ENCODE results near the gene PLCB2.

The PLCB2 gene

GRCh38 chr15:40302288-40302886, 5.3 kb downstream of the PLCB2 start:
- DNase-seq (ENCODE audit: low spot score) = no peak

DNA sequence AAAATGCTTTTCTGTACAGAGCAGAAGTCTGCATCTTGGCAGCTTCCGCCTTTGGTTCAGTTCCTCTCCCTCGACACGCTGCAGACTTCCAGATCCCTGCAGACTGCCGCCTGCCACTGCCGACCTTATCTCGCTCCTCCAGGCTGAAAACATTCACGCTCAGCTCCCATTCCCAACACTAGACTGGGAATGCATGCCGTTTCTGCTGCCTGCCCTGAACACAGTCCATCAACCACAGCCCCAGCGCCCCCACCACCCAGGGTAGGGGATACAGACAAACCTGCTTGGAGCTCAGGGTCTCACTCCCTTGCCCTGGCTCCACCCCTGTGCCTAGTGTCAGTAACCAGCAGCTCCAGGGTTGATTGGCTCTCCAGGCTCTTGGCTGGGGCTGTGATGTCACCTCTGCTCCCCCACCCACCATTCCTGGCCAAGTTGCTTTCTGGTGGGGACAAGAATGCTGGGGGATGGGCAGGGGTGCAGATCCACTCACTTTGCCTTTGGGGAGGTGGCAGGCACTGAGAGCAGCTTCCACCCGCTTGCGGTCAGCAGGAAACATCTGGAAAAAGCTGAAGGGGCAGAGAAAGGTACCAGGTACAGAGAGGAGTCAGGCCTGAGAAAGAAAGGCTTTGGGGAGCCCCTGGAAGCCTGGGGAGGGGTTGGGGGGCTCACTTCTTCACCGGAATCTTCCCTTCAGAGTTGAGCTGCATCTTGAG, 6.1 kb downstream of the PLCB2 start:
- no peak for DNase-seq (ENCODE audit: low spot score)

GRCh38 chr15:40300771-40301170, 7.0 kb downstream of the PLCB2 start:
- no peak for DNase-seq (ENCODE audit: low spot score)

DNA sequence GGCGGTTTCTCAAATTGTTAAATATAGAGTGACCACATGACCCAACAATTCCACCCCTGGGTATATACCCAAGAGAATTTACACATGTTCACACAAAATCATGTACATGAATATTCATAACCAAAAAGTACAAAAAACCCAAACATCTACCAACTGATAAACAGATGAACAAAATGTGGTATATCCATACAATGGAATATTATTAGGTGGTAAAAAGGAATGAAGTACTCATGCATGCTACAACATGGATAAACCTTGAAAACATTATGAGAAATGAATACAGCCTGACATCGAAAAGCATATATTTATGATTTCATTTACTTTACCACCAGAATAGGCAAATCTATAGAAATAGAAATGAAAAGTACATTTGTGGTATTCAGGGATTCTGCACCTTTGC, 7.4 kb downstream of the PLCB2 start:
- no peak for DNase-seq (ENCODE audit: low spot score)

GRCh38 chr15:40298216-40298935, 9.4 kb downstream of the PLCB2 start:
- DNase-seq (ENCODE audit: low spot score) = no peak

GRCh38 chr15:40297356-40297755, 10.4 kb downstream of the PLCB2 start:
- no peak for DNase-seq (ENCODE audit: low spot score)

DNA sequence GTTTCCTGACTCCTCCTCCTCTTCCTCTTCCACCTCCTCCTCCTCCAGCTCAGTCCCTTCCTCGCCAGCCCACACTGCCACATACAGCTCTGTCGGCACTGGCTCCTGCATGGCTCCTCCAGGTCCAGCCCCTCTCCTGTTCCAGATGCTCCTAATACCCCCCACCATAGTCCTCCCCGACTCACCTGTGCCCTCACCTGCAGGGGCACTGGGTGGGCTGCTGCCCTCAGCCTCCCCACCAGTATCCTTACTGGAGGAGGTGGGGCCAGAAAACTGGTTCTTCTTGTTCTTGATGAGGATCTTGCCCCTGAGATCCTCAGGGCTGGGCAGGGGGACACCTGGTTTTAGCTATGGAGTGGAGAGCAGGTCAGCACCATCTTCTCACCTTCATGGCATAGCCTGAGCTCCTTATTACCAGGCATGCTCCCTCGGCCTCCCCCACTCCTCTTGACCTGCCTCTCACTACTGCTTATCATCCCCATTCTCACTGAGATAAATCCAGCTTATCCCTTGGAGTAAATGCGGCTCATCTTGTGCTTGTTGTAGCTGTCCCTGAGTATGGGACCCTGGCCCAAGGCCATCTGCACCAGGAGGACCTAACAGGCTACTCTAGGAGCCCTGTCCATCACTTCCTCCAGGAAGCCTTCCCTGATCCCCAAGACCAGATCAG, 11.0 kb downstream of the PLCB2 start:
- DNase-seq (ENCODE audit: low spot score) = no peak

DNA sequence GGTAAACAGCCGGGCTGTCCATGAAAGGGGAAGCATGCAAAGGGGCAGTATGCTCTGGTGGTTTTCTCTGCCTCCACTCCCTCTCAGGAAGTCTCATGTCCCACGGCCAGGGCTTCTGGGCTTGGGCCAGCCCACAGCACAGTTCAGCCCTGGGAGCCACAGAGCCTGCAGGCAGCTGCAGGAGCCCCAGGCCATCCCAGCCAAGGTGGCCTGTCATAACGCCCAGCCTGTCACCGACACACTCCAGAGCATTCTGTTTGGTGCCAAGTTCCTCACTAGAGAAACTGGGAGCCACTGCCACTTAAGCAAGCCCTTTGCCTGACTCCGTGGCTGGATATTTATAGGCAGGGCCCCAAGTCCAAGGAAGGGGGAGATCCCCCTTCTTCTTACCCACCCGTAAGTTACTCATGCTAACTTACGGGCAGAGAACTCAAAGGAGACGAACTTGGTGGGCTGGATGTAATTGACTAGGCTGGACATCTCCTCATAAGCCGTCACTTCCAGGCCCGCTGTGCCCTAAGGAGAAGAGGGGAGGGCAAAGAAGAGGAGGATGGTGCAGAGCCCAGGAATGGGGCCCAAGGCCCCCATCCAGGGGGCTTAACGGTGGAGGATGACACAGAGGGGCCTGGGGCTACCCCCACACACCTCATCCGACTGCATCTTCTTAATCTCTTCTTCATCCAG, 11.7 kb downstream of the PLCB2 start:
- DNase-seq (ENCODE audit: low spot score) = peak; percentile 43

DNA sequence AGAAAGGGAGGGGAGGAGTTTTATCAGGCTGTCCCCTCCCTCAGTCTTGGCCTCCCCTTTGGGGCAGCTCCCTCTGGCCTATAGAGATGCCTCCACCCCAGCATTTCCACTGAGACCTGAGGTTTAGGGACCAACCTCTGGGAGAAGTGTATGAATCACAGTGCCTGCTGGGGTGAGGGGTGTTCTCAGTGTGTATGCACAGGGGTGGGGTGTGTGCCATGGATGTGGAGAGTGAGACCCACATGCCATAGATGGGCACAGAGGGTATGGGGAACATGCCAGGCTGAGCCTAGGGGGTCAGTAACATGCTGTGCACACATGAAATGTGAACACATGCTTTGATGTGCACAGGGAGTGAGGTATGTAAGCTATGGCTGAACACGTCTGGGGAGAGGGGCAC, 12.4 kb downstream of the PLCB2 start:
- no peak for DNase-seq (ENCODE audit: low spot score)

DNA sequence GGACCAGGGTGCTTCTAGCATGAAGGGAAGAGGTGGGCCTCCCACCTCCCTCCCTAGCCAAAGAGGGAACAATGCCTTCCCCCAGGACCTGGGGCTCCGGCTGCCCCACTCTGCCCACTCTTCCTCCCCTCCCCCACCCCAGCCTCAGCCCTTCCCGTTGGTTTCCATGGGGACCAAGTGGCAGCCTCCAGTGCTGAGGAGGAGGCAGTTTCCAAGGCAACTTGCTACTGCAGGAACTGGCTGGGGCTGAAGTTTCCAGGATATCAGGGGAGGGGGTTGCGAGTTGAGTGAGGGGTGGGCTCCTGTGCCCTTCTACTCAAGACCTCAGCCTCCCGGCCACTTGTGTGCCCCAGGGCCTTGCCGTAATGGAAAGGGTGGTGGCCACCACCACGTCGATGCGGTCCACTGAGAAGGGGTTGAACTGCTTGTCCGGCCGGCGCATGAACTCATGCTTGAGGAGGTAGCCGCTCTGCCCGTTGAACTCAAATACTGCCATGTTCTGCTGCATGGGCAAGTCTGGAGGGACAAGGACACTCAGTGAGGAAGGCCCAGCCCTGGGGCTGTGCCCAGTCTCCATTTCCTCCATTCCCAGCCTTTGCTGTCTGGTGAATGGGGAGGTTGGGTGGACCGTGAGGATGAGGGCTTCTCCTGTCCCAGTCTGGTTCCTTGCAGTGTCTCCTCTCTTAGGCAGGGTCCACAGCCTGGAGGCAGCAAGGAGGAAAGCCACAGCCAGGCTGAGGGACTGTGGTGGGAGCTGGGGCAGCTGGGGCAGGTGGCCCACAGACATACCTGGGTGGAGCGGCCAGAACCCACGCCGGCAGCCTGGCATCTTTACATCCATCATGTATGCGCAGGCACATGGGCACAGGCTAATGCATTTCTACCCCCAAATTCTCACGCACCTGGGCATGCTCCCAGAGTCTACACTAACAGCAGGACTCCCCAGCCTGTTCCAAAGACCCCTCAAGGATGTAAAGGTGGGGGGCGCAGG, 13.5 kb downstream of the PLCB2 start:
- DNase-seq (ENCODE audit: low spot score) = peak; percentile 68

DNA sequence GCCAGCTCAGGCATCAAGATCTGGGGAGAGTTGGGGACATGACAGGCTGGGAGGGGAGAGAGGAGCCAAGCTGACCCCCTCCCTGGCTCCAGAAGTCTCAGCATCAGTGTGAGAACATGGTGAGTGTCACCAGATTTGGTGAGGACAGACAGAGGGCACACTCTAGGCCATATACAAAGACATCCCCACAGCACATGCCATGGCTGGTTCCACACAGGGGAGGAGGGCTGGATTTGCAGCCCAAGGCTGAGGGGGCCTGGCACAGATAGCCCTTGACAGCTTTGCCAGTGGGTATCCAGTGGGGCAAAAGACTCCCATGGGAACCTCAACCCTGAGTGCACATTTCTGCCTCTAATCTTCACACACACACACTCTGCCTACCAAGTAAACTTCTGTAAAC, 14.7 kb downstream of the PLCB2 start:
- DNase-seq (ENCODE audit: low spot score) = no peak

DNA sequence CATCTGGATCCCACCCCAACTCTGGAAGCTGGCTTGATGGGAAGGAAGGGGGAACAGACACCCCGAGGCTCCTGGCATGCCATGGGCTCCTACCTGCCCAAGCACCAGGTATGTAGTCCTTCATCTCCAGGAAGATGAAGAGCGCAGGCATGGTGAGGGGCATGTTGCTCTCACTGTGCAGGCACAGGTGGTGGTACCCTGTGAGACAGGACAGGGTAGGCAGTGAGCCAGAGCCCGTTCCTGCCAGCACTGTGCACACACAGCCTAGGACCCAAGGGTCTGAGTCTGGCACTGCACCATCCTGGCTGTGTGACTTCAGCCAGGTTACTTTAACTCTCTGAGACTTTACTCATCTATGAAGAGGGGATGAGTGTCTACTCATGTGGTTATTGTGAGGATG, 15.5 kb downstream of the PLCB2 start:
- DNase-seq (ENCODE audit: low spot score) = no peak

DNA sequence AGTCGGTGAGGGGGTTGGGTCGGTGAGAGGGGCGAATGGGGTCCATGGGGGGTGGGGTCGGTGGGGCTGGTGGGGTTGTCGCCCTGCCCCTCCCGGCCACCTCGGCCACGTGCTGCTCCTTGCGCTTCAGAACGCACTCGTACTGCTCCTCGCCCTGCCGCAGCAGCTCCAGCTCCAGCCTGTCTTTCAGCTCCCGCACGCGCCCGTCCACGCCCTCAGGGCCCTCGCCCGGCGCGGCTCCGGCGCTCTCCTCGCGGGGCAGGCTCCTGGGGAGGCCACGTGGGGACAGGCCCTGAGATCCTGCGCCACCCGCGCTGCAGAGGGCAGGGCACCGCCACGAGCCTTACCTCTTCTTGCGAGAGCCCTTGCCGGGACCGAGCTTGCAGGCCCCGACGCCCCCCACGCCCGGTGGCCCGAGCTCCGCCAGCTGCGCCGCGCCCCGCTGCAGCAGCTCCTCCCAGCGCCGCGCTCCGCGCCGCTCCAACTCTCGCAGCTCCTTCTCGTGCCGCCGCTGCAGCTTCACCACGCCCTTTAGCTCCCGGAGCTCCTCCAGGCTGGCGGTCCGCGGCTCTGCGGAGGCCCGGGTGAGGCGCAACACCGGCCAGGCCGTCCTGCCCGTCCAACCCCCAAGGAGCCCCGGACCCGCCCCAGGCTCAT, 16.7 kb downstream of the PLCB2 start:
- DNase-seq (ENCODE audit: low spot score) = no peak

DNA sequence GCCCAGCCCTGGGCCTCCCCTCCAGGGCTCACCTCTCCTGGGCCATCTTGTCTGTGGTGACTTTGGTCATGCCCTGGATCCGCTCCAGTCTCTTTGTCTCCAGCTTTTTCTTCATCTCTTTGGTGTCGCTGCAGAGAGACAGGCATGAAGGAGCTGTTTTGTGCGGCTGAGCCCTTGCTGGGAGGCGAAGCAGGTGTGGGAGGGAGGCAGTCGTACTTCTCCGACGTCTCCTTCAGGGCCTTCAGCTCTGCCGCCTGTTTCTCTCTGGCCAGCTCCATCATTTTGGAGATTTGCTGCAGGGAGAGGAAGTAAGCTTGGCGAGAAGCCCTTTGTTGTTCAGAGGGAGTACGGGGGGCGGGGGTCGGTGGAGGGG, 17.2 kb downstream of the PLCB2 start:
- no peak for DNase-seq (ENCODE audit: low spot score)

DNA sequence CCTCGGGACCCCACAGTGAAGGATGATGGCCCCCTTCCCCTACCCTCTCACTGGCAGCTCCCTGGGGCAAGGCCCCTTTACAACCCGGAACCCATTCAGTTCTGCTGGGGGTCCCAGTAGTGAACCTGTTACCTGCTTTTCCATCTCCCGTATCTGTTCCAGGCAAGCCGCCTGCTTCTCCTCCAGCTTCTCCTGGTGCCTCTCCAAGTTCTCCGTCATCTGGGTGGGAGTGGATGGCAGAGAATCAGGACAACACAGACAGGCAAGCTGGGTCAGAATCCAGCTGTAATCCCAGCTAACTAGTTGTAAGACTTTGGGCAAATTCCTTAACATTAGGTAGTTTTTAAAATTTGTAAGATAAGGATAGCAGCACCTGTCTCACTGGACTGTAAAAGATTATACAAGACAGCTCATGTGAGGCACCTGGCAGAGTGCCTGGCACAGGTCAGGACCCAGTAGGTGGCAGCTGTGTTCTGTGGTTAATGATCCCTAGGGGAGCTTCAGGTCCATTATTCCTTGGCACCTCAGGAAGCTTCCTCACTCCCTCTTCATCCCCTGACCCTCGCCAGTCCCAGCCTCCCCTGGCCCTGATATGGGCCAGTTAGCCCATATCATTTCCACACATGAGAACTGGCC, 18.5 kb downstream of the PLCB2 start:
- DNase-seq (ENCODE audit: low spot score) = no peak

DNA sequence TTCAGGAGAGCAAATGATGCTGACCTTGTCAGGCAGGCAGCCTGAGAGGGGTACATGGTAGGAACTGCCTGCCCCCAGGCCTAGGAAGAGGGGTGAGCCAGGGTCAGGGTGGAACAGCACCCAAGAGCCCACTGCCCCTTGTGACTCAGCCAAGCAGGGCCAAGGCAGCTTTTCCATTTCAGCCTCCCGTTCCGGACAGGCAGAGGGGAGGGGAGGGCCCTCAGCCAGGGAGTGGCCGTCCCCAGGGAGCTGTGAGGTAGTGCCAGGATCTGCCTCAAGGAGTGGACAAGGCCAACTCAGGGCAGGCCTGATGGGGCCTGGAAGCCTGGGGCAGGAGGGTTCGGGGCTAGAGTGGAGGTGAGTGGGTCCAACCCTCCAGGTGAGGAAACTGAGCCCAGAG, 19.8 kb downstream of the PLCB2 start:
- no peak for DNase-seq (ENCODE audit: low spot score)

DNA sequence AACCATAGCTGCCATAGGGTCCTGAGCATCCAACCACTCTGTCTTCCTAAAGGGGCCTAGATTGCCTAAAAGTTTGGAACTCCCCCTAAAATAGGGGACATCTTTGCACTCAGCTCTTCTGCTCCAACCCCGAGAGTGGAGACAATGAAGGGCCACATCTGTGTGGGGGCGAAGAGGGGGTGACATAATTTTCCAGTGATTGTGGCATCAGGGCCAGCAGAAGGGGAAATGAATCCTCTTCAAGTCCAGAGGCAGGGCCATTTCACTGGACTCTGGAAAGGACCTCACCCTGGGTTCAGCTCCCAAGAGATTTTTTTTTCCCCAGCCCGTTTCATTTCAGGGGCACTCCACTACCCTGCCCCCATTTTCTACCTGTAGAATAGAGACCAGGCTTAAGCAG, 20.2 kb downstream of the PLCB2 start:
- no peak for DNase-seq (ENCODE audit: low spot score)

DNA sequence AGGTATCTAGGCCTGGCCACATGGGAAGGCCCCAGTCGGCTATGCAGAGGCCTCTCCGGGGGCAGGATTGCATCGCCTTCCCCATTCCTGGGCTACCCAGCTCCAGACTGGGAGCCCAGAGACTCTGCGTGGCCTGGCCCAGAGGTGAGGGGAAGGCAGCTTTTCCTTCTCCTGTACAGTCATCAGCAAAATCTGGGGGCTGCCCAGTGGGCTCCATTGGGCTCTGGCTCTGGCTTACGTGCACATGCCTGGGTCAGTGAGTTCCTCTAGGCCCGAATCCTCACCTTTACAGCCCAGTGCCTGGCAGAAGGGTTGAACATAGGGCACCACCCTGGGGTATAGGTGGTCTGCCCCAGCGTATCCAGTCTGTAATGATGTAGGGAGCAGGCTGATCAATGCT, 20.9 kb downstream of the PLCB2 start:
- no peak for DNase-seq (ENCODE audit: low spot score)

GRCh38 chr15:40286061-40286532, 21.6 kb downstream of the PLCB2 start:
- no peak for DNase-seq (ENCODE audit: low spot score)

GRCh38 chr15:40285554-40286011, 22.2 kb downstream of the PLCB2 start:
- no peak for DNase-seq (ENCODE audit: low spot score)

Data from Ammon's horn (tissue), 1 donor.